NOMO-1 treated with DMSO at 0.1 percent for 48 hours (cell line): ENCODE data around the gene STX18.
"Not testable (repeated sequence)": the region's sequence is repeated elsewhere in the genome, so short reads cannot be mapped to it uniquely, and the experiment has no call there.

Experiments
- DNase-seq: peaks from one replicate; lab custom pipeline; 2025; ENCODE audit not compliant: unreplicated experiment; lab: John Stamatoyannopoulos, UW

The STX18 gene

DNA sequence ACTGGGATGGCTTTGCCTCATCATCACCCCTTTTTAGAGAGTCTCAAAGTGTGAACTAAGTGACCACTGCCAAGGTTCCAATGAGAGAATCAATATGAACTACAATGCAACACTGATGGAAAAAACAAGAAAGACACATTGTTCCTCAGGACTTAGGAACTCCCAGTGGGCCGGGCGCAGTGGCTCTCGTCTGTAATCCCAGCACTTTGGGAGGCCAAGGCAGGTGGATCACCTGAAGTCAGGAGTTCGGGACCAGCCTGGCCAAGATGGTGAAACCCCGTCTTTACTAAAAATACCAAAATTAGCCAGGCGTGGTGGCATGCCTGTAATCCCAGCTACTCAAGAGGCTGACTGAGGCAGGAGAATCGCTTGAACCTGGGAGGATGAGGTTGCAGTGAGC is 119.7 kb downstream of the STX18 start:
- not testable (repeated sequence) for DNase-seq

DNA sequence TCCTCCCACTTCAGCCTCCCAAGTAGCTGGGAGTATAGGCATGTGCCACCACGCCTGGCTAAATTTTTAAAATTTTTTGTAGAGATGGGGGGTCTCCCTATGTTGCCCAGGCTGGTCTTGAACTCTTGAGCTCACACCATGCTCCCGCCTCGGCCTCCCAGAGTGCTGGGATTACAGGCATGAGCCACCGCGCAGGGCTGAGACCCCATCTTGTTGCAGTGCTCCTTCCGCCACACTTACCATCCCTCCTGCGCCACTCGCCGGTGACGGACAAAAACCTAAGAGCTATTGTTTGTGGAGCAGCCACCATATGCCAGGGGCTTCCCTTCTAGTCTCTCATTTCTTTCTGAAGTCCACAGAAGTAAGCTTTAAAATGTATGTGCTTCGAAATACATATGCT is 120.5 kb downstream of the STX18 start:
- DNase-seq: no peak

- no peak for DNase-seq
Measured at GRCh38 chr4:4420421-4420820, 121.4 kb downstream of the STX18 start.

- DNase-seq: no peak
Measured at GRCh38 chr4:4419896-4420295, 122.0 kb downstream of the STX18 start.

DNA sequence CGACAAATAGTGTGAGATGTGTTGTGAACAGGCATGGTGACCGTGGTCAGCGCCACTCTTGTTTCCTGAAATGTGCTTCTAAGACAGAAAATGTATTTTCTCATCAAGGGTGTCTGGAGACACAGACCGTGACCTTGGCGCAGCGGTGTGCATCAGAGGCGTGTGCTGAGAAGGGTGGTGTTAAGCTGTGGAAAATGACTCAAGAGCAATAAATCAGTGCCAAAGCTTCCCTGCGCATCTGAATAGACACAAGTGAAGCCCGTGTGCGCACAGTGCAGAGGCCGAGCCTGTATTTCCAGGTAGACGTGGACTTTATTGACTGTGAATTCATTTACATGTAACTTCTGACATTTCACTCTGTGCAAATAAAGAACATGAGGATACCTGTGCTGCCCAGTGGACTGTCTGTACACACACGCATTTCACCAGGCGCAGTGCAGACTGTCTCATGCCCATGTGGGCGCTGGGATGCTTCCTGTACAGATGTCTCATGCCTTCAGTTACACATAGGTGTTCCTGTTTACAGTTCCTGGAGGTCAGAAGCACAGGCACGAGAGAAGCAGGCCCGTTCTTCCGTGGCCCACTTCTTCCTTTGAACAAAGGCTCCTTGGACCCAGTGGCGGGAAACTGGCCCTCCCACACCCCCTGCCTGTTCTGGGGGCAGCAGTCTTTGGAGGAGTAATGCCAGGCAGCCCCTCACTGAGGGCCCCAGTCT is 123.0 kb downstream of the STX18 start:
- no peak for DNase-seq

DNA sequence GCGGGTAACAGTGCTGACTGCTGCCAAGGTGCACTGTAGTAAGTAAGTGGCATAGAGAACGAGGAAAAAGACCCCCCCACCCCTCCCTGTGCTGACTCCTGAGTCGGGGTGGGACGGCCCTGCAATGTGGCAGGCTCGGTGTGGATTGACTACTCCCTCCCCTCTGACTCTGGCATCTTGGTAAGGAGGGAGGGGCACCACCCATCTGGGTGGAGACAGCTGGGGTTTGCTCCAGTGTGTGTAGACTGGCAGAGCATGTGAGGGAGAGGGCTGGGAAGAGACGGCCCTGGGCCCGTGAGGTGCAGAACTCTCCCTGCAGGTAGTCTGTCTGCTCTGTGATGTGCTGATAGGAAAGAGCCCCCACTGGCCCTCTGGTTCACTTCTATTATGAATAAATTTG is 124.0 kb downstream of the STX18 start:
- no peak for DNase-seq

GRCh38 chr4:4416981-4417380 is 124.9 kb downstream of the STX18 start:
- no peak for DNase-seq

DNA sequence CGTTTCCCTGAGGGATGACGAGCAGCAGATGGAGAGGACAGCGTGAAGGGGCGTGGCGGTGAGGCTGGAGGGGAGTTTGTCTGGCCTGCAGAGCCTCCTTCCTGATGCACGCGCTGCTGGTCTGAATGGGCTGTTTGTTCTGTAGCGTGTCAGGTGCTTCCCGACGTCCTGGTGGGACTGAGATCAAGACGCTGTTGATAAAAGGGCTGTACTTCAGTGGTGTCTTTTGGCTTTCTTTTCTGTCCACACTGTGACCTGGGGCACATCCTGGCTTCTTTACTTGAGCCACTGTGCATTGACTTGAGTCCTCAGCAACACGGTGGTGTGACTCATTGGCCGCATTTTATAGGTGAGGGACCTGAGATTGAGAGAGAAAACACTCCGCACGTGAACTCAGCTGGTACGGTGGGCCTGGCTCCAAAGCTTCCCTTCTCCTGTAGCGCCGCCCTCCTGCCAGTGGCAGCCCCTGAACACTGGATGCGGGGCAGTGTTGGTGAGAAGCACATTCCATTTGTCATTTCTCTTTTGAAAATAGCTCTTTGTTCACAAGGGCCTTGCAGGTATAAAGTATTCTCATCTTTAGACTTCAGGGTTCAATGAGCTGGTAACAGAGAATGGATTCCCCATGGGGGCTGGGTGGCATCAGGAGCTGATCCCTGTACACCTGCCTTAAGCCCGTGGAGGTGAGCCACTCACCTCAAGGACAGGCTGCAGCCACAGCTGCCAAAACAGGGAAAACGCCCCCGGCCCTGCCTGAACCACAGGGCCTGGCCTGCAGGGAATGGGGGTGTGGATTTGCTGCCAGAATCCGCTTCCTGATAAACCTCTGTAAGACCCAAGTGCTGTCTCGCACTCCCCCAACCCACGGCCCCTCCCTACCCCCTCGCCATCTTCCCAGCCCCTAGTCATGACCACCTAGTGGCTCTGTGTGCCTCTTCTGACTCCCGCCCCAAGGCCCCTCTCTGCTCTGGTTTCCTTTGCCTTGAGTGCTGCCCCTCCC is 125.7 kb downstream of the STX18 start:
- DNase-seq: no peak

- DNase-seq: no peak
Measured at GRCh38 chr4:4415107-4415805, 126.6 kb downstream of the STX18 start.

DNA sequence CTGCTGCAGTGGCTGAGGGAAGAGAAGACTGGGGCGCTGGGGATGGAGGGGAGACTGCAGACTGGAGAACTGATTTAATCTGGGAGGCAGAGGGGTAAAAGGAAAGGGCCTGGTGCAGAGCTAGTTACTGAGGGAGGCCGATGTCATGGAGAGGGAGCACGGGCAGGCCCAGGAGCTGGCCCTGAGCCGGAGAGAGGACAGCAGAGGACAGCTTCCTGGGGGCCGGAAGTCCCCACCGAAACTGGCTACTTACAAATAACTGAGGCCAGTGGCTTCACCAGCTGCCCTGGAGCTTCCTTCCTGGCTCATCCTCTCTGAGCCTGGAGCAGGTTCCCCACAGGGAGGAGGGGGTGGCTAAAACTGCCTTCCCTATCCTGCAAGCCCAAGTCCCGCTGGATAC is 128.0 kb downstream of the STX18 start:
- DNase-seq: no peak

DNA sequence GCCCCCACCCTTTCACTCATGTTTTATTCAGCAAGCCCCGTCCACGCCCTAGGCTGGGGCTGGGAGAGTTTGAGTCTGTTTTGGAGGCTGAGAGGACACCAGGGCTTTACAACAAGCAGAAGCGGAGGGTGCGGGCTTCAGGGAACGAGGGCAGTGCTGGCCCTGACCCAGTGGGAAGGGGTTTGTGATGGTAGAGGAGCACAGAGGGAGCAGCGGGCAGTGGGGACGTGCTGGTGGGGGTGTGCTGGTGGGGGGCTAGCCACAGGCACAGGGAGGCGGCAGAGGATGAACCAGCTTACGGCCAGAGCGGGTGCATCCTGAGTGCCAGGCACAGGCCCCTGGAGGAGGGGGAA is 128.5 kb downstream of the STX18 start:
- DNase-seq: no peak

DNA sequence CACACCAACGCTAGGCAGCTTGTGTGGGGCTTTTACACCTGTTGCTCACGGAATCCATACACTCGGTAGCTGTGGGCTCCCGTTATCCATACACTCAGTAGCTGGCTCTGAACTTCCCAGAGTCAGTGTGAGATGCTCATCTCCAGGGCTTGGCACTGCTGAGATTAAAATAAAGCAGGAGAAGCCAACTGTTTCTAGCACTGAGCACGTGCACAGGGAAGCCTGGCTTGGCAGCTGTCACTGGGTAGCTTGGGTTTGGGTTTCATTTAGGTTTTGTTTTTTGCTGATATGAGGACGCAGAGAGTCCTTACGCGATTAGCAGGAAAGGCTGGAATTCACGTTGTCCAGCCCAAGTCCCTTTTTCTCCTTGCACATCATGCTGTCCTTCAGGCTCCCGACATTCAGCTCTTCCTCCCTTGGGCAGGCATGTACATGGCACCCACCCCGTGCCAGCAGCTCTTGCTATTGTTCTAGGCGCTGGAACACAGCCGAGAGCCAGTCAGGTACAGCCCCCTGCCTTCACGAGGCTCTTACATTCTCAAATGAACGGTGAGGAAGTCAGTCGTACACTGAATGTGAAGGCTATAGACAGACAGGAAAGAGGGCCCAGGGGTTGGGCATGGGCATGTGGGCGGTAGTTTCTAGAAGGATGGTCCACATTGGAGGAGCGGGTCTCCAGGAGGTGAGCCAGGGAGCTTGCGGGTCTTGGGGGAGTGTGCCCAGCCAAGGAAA is 129.0 kb downstream of the STX18 start:
- DNase-seq: no peak

GRCh38 chr4:4411906-4412305 is 129.9 kb downstream of the STX18 start:
- DNase-seq: no peak

- no peak for DNase-seq
Measured at GRCh38 chr4:4410271-4410670, 131.6 kb downstream of the STX18 start.

DNA sequence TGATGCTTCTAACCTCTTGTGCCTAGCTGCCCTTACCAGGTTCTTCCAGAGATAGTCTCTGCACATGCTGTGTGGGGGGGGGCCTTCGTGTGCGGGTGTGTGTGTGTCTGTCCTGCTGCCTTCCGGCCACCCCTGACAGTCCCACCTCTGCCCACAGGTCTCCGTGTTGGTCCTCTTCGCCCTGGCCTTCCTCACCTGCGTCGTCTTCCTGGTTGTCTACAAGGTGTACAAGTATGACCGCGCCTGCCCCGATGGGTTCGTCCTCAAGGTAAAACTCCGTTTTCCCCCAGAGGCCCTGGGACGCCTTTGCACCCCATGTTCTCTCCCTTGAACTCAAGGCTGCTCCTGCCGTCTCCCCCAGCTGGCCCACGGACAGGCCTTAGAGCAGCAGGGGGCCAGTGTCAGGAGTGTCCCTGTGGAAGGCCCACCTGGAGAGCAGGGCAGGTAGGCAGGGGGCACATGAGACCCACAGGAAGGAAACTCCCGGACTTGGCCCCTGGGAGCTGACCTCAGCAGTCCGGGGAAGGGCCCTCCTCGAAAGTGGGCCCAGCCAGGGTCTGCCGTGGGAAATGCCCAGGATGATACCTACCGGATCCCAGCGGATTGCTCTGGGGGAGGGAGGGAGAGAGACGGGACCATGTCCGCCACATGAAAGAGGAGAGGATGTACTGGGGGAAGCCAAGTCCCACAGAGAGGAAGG is 132.3 kb downstream of the STX18 start:
- no peak for DNase-seq

- DNase-seq: no peak
Measured at GRCh38 chr4:4408576-4409335, 133.1 kb downstream of the STX18 start.

GRCh38 chr4:4408132-4408523 is 133.7 kb downstream of the STX18 start:
- DNase-seq: no peak

GRCh38 chr4:4407299-4408131 is 134.3 kb downstream of the STX18 start:
- DNase-seq: no peak
